Calu3 (cell line): ENCODE data around the gene CNTNAP2. TPM values are rescaled to one million over a fixed set of nuclear protein-coding genes. Genes with fewer than 3 reads are reported as not detected.

ENCODE experiments used
- BruUV-seq: library from RNA; stranded (reverse); fragments of 400-500 nt; replicated peaks from 2 replicates; lab custom pipeline; 2021; lab: Mats Ljungman, UMichigan
- CTCF ChIA-PET: fragments of 300-600 bp; sonication (Branson Sonifier 250); formaldehyde crosslinking; loops from one replicate; lab custom pipeline; 2022; ENCODE audit warnings: antibody characterized with exemption; lab: Charles Lee
- DNase-seq: peaks from one replicate; pipeline ENCODE4 v3.0.0; 2022
- H3K27ac Mint-ChIP-seq: one replicate; pipeline ENCODE4 v1.8.0; 2022; ENCODE audit warnings: mixed read lengths; ENCODE audit not compliant: unreplicated experiment
- H3K27me3 Mint-ChIP-seq: one replicate; pipeline ENCODE4 v1.8.0; 2022; ENCODE audit warnings: mixed read lengths; ENCODE audit not compliant: unreplicated experiment
- H3K36me3 Mint-ChIP-seq: one replicate; pipeline ENCODE4 v1.8.0; 2022; ENCODE audit warnings: mild to moderate bottlenecking, moderate library complexity, mixed read lengths; ENCODE audit not compliant: insufficient read depth, unreplicated experiment
- H3K4me1 Mint-ChIP-seq: one replicate; pipeline ENCODE4 v1.8.0; 2022; ENCODE audit warnings: mild to moderate bottlenecking, low read depth, mixed read lengths; ENCODE audit not compliant: unreplicated experiment
- H3K4me3 Mint-ChIP-seq: one replicate; pipeline ENCODE4 v1.8.0; 2022; ENCODE audit warnings: mild to moderate bottlenecking, low read depth, moderate library complexity, mixed read lengths; ENCODE audit not compliant: unreplicated experiment
- H3K9me3 Mint-ChIP-seq: one replicate; pipeline ENCODE4 v1.8.0; 2022; ENCODE audit warnings: low read depth, mixed read lengths; ENCODE audit not compliant: unreplicated experiment
- intact Hi-C: fragments of 100-400 bp; cut with micrococcal nuclease; formaldehyde crosslinking; loops from one replicate; pipeline ENCODE4 v1.10.0; 2022; ENCODE audit not compliant: unreplicated experiment
- total RNA-seq: library from RNA; stranded (reverse); gene quantifications from 2 replicates; pipeline ENCODE4 v1.2.3, GENCODE V29; 2022
- TF ChIP-seq, protein P1 (sequence below): fragments of 200-600 bp; IDR thresholded peaks from one replicate; pipeline ENCODE4 v1.8.0; 2022; ENCODE audit warnings: antibody characterized with exemption; ENCODE audit not compliant: unreplicated experiment

The CNTNAP2 gene
- total RNA-seq, 1 experiment from 2014 or later: 1.1 TPM

GRCh38 chr7:148347981-148348380, 2231.4 kb downstream of the CNTNAP2 start:
- CTCF ChIA-PET: no interaction called here
- no TSS peak for BruUV-seq

DNA sequence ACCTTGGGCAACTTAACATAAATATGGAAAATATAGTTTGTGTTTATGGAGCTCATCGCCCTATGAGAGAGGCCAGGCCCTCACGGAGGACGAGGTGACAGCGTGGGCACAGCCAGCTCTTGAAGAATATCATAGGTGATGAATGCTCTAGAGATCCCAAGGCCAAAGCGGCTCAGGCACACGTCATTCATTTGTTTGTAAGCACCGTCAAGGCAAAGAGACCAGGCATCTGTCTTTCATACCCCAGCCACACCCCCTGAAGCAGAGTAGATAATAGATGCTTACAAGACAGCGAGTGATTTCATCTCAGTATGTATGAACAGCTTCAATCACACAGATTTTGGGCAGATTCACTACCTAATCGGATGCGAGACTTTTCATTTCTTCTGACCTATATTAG, 2231.9 kb downstream of the CNTNAP2 start:
- H3K4me1 Mint-ChIP-seq: no peaks in the 10 kb centered on the region
- no TSS peak for BruUV-seq
- intact Hi-C loops: no loop called here

More at GRCh38 chr7:148347981-148348380, 2231.4 kb downstream of the CNTNAP2 start:
- intact Hi-C loops: no loop called here
- H3K9me3 Mint-ChIP-seq: no peaks in the 10 kb centered on the region
- H3K4me1 Mint-ChIP-seq: no peaks in the 10 kb centered on the region
- DNase-seq: no peak
- TF ChIP-seq, protein P1, sequence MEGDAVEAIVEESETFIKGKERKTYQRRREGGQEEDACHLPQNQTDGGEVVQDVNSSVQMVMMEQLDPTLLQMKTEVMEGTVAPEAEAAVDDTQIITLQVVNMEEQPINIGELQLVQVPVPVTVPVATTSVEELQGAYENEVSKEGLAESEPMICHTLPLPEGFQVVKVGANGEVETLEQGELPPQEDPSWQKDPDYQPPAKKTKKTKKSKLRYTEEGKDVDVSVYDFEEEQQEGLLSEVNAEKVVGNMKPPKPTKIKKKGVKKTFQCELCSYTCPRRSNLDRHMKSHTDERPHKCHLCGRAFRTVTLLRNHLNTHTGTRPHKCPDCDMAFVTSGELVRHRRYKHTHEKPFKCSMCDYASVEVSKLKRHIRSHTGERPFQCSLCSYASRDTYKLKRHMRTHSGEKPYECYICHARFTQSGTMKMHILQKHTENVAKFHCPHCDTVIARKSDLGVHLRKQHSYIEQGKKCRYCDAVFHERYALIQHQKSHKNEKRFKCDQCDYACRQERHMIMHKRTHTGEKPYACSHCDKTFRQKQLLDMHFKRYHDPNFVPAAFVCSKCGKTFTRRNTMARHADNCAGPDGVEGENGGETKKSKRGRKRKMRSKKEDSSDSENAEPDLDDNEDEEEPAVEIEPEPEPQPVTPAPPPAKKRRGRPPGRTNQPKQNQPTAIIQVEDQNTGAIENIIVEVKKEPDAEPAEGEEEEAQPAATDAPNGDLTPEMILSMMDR: no peak
- no peak overlapping the region for H3K27ac Mint-ChIP-seq
- H3K36me3 Mint-ChIP-seq: no peaks in the 10 kb centered on the region
- H3K27me3 Mint-ChIP-seq: peaks cover 45% of the 10 kb centered on the region
- H3K4me3 Mint-ChIP-seq: no peak overlapping the region

DNA sequence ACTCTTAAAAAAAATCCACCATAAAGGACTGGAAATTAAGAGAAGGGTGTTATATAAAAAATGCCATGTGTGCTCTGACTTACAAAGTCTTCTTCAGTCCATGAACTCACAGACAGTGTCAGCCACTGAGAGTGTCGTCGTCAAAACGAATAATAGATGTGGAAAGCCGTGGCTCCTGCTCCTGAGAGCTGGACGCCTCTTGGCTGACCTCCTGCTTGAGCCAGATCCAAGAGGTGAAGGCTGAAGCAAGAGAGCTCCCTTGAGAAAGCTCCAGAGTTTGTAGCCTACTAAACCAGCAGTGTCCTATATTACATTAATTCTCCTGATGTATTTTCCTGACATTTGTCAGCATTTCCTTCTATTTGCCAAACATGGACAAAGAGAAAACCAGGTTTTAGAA, 2239.7 kb downstream of the CNTNAP2 start:
- TF ChIP-seq, protein P1: no peak
- no peak for DNase-seq
- Mint-ChIP-seq H3K4me3 (no peak overlapping the region), H3K4me1 (no peaks in the 10 kb centered on the region), H3K36me3 (no peaks in the 10 kb centered on the region), H3K27me3 (peaks cover 45% of the 10 kb centered on the region), H3K27ac (no peak overlapping the region), H3K9me3 (no peaks in the 10 kb centered on the region)
- intact Hi-C loops: no loop called here
- CTCF ChIA-PET: no interaction called here
- no TSS peak for BruUV-seq

More for the DNA sequence above, 2231.9 kb downstream of the CNTNAP2 start:
- Mint-ChIP-seq H3K9me3 (no peaks in the 10 kb centered on the region), H3K27me3 (peaks cover 43% of the 10 kb centered on the region), H3K27ac (no peak overlapping the region), H3K36me3 (no peaks in the 10 kb centered on the region), H3K4me3 (no peak overlapping the region)
- DNase-seq: no peak
- TF ChIP-seq, protein P1: no peak
- CTCF ChIA-PET: no interaction called here

- TF ChIP-seq, protein P1: no peak
- H3K9me3 Mint-ChIP-seq: peaks cover 3% of the 10 kb centered on the region
- intact Hi-C loops: no loop called here
- no peaks in the 10 kb centered on the region for H3K36me3 Mint-ChIP-seq
- H3K27me3 Mint-ChIP-seq: peaks cover 23% of the 10 kb centered on the region
- no peak overlapping the region for H3K4me3 Mint-ChIP-seq
- CTCF ChIA-PET: no interaction called here
- BruUV-seq: no TSS peak
- H3K27ac Mint-ChIP-seq: no peak overlapping the region
- no peaks in the 10 kb centered on the region for H3K4me1 Mint-ChIP-seq
- no peak for DNase-seq
These were observed 2245.9 kb downstream of the CNTNAP2 start for GRCh38 chr7:148362541-148362940.
